ENCODE measurements around the gene RNF182.
"Not testable (repeated sequence)": the region's sequence is repeated elsewhere in the genome, so short reads cannot be mapped to it uniquely, and the experiment has no call there.

The RNF182 gene

DNA sequence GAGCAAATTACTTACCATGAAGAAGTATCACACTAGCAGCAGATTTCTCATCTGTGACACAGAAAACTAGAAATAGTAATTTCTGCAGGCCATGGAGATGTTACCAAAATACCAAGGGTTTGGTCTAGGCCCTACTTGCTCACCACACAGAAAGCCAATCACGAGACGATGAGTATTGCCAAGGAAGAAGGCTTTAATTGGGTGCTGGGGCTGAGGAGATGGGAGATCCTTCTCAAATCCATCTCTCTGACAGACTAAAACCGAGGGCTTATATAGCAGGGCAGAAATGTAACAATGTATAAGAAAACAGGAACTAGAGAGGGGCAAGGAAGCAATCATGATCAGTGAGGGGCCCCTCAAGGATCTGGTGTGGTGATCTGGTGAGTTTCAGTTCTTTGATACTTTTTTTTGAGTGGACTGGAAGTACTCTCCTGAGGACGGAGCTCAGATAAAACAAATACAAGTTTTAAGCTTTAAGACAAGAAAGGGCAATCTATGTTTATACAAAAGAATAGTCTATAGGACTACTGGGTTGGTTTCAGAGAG, 40.9 kb downstream of the RNF182 start:
- no peak for DNase-seq (ENCODE audit: low read depth)

- no peak for DNase-seq (ENCODE audit: low read depth)
These were observed 46.6 kb downstream of the RNF182 start for GRCh38 chr6:13971303-13971702.

GRCh38 chr6:13972602-13973001, 47.9 kb downstream of the RNF182 start:
- DNase-seq (ENCODE audit: low read depth) = not testable (repeated sequence)

DNA sequence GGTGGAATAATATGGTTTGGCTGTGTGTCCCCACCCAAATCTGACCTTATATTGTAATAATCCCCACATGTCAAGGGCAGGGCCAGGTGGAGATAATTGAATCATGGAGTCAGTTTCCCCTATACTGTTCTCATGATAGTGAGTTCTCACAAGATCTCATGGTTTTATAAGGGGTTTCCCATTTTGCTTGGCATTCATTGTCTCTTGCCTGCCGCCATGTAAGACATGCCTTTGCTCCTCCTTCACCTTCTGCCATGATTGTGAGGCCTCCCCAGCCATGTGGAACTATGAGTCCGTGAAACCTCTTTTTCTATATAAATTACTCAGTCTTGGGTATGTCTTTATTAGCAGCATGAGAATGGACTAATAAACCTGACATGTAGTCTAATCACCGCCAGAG, 48.7 kb downstream of the RNF182 start:
- DNase-seq (ENCODE audit: low read depth) = not testable (repeated sequence)

GRCh38 chr6:13978102-13978640, 53.4 kb downstream of the RNF182 start:
- no peak for DNase-seq (ENCODE audit: low read depth)

GRCh38 chr6:13978787-13979186, 54.0 kb downstream of the RNF182 start:
- no peak for DNase-seq (ENCODE audit: low read depth)

DNA sequence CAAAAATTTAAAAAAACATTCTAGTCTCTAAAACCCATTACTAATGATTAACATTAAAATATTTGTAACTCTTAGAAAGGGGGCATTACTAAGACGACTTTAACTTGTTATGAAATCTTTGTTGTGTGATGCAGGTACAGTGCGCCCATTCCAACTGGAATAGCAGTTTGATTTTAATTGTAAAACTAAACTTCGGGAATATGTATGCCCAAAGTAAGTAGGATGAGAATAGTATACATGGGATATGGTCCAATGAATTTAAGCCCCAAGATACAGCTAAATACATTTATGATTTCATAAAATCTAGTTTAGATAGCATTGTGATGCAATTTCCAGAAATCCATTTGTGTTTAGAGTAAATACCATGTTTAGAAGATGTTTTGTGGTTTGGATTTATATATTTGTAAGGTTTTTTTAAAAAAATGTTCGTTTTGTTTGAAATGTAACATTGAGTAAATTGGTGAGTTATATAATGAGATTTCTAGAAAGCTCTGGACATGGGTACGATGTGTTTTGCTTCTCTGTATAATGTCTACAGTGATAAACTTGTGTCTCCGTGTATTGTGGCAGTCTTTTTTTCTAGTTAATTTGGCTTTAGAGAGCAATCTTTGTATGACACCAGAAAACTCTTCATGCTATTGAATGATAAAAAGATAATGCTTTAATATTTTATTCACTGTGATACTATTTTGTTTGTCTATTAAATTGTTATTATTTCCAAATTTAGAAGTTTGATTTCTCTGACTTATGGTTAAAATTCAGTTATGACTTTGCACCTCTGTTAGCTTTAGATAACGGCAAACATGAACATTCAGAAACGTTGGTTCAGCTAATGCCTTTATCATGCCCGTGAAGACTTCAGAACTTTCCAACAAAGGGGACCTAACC, 54.8 kb downstream of the RNF182 start:
- DNase-seq (ENCODE audit: low read depth) = no peak

GRCh38 chr6:13980534-13980933, 55.8 kb downstream of the RNF182 start:
- DNase-seq (ENCODE audit: low read depth) = no peak

DNA sequence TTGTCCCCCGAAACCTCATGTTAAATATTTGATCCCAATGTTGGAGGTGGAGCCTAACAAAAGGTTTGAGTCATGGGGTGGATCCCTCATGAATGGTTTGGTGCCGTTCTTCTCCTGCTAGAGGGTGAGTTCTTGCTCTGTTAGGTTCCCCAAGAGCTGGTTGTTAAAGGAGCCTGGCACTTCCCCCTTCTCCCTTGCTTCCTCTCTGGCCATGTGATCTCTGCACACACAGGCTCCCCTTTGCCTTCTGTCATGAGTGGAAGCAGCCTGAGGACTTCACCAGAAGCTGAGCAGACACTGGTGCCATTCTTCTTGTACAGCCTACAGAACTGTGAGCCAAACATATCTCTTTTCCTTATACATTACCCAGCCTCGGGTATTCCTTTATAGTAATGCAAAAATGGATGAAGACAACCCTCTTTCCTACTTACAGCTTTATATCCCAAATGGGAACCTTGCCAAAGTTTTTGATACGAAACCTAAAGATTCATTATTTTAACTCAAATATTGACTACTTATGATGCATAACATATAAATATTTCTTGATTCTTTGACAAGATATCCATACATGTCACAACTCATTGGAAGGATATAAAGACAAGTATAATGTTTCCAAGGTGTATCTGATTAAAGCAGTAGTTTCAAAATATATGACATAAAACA, 61.0 kb downstream of the RNF182 start:
- no peak for DNase-seq (ENCODE audit: low read depth)

DNA sequence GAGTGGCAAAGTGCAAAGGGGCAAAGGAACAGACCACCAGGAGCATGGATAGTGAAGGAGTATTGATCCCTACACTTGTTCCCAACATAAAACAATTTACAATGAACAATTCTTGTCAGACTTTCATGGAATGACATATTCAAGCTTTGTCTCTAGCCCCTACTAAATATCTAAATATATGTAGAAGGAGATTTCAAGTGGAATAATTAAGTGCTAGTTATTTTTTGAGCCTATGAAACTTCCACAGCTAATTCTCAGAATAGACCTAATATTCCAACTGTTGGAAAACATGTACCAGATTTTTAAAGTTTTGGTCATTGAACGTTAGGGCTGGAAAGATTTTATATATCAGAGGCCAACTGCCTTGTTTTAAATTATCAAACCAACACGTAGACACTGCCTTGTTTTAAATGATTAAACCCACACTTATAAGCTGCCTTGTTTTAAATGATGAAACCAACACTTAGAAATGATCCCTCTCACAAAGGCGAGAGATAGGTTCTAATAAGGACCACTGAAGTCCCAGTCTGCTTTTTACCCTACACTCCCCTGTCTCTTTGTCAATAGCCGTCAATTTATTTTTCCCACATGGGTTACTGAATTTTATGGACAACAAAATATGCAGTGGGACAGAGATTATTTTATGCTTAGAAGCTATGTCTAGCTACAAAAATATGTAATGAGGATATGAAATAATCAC, 62.1 kb downstream of the RNF182 start:
- DNase-seq (ENCODE audit: low read depth) = no peak

DNA sequence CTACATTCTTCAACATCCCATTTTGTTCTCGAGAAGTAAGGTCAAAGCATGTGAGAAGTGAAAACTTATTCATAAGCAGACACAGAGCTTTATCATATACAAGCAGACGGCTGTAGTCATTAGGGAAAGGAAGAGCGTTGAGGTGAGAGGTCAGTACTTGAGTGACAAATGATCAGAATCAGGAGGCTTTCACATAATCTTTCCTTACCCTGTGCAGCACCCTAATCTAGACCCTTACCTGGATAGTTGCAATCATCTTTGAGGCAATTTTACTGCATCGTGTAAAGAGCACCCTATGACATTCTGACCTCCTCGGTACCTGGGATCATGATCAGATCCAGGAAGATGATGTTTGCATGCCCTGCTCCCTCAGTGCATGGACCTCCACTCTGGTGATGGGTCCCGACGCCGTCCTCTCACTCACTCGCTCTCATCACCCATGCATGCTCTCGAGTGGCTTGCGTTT, 62.7 kb downstream of the RNF182 start:
- no peak for DNase-seq (ENCODE audit: low read depth)

- DNase-seq (ENCODE audit: low read depth) = no peak
These were observed 63.4 kb downstream of the RNF182 start for GRCh38 chr6:13988049-13988738.

DNA sequence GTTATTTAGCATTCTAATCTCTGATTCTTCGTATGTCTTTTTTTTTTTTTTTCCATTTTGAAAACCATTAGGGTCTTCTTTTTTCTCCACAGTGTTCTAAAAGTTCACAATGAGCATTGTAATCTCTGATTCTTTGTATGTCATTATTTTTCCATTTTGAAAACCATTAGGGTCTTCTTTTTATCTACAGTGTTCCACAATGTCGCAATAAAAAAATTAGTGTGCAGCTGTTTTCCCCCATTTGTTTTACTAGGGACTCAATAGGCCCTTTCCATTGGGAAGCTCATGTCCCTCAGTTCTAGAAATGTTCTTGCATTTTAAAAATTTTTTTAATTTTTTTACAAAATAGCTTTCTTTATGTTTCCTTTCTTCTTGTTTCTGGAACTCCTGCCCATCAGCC, 64.2 kb downstream of the RNF182 start:
- DNase-seq (ENCODE audit: low read depth) = no peak

DNA sequence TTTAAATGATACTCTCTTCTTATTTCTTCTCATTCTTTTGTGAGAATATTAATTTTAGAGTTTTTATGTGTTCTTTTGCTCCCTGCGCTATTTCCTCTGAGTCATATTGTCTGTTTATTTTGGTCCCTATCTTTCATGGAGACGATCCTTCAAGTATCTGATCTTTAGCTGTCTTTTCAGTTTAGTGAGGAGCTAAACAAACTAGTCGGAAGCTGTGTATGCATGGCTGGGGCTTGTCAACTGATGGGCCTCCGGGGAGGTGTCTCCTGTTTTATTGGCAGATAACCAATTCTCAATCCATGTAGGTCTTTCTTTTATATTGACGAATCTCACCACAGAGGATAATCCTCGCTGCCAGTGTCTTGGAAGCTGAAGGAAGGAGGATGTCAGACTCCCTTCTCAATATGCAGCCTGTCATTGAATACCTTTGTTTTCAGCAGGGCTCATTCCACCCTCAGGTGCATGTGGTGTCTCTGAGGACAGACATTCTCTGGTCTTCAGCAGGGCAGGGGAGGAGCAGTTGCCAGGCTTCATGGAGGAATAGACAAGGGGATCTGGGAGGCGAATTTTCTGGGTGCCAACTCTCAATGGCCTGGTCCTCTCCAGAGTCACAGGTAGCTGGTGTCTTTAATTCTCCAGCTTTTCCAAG, 64.9 kb downstream of the RNF182 start:
- DNase-seq (ENCODE audit: low read depth) = no peak

GRCh38 chr6:13990796-13991195, 66.0 kb downstream of the RNF182 start:
- DNase-seq (ENCODE audit: low read depth) = no peak

GRCh38 chr6:13991393-13991792, 66.6 kb downstream of the RNF182 start:
- no peak for DNase-seq (ENCODE audit: low read depth)

DNA sequence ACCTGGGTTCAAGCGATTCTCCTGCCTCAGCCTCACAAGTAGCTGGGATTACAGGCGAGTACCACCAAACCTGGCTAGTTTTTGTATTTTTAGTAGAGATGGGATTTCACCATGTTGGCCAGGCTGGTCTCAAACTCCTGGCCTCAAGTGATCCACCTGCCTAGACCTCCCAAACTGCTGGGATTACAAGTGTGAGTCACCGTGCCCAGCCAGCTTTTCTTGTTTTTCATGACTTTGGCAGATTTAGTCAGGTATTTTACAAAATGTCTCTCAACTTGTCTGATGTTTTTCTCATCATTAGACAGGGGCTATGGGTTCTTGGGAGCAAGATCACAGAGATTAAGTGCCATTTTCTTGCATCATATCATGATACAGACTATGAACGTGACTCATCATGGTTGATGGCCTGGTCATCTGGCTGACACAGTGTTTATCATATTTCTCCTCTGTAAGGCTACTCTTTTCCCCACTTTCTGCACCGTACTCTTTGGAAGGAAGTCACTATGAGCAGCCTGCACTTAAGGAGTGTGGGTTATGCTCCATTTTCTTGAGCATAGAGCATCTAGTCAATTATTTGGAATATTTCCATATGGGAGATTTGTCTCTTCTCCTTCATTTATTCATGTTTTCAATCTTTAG, 67.8 kb downstream of the RNF182 start:
- DNase-seq (ENCODE audit: low read depth) = no peak

- DNase-seq (ENCODE audit: low read depth) = no peak
These were observed 68.7 kb downstream of the RNF182 start for GRCh38 chr6:13993416-13993815.

- DNase-seq (ENCODE audit: low read depth) = no peak
These were observed 73.6 kb downstream of the RNF182 start for GRCh38 chr6:13998356-13998755.

DNA sequence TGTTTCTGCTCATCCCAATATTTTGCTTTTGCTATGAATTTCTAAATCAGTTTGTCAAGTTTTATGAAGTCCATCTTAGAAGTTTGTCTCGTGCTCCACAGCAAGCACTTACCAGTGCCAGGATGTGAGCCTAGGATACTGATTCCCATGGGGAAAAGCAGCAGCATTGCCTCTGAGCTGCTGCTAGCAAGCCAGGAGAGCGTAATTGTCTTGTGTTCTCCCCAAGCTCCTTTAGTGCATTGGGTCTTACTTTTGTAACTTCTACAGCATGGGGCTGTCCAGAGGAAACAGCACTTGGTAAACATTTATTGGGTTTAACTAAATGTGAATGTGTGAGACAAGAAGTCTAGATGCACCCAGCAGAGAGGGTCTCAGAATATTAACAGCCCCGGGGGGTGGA, 76.1 kb downstream of the RNF182 start:
- DNase-seq (ENCODE audit: low read depth) = no peak

All from T follicular helper cell (primary cell).